GM12878 (cell line): ENCODE results near the gene RIOX2.

Source experiments
- BCL11A ChIP-seq: IDR thresholded peaks from 2 replicates; pipeline ENCODE4 v1.6.1; 2011; ENCODE audit warnings: low read depth, low read length
- BHLHE40 ChIP-seq, 2 experiments: fragments of 450-650 bp in 1 of 2; IDR thresholded peaks; 2 replicates each; pipeline ENCODE4 v1.6.1; 2011 to 2017; ENCODE audit warnings: low read depth in 2 of 2, borderline replicate concordance in 1 of 2, improper control_type of control experiment in 1 of 2, low read length in 1 of 2, mild to moderate bottlenecking in 1 of 2
- CBX5 ChIP-seq: sonication (generic); IDR thresholded peaks from 2 replicates; pipeline ENCODE4 v1.6.1; 2016; ENCODE audit warnings: low read depth, moderate library complexity, mild to moderate bottlenecking, inconsistent platforms
- CEBPB ChIP-seq, 2 experiments: fragments of 150-350 bp in 1 of 2; IDR thresholded peaks; 2 replicates each; pipeline ENCODE4 v1.6.1; 2012 to 2014; ENCODE audit warnings: low read depth in 2 of 2, low read length in 2 of 2, borderline replicate concordance in 1 of 2, inconsistent platforms in 1 of 2
- EZH2 ChIP-seq: IDR thresholded peaks from 2 replicates; pipeline ENCODE4 v1.6.1; 2012; ENCODE audit warnings: low read depth, mild to moderate bottlenecking, control low read depth, inconsistent platforms, low read length, borderline replicate concordance; ENCODE audit not compliant: control insufficient read depth
- HDAC6 ChIP-seq: fragments of 200-600 bp; sonication (generic); IDR thresholded peaks from one replicate; pipeline ENCODE4 v1.8.0; 2017; ENCODE audit warnings: antibody characterized with exemption; ENCODE audit not compliant: unreplicated experiment
- JUNB ChIP-seq: IDR thresholded peaks from 2 replicates; pipeline ENCODE4 v1.6.1; 2016; ENCODE audit warnings: antibody characterized with exemption, mild to moderate bottlenecking
- NFYB ChIP-seq: IDR thresholded peaks from 2 replicates; pipeline ENCODE4 v1.6.1; 2011; ENCODE audit warnings: low read depth, mild to moderate bottlenecking, low read length, improper control_type of control experiment, moderate library complexity; ENCODE audit not compliant: insufficient read depth
- POLR2A ChIP-seq: IDR thresholded peaks from 2 replicates; pipeline ENCODE4 v1.6.1; 2011; ENCODE audit warnings: low read depth, mild to moderate bottlenecking, low read length
- POLR2AphosphoS5 ChIP-seq: IDR thresholded peaks from 2 replicates; pipeline ENCODE4 v1.6.1; 2011; ENCODE audit warnings: mild to moderate bottlenecking, low read length, inconsistent platforms
- TCF12 ChIP-seq: IDR thresholded peaks from 2 replicates; pipeline ENCODE4 v1.6.1; 2011; ENCODE audit warnings: low read depth, mild to moderate bottlenecking, low read length
- YY1 ChIP-seq: IDR thresholded peaks from 2 replicates; pipeline ENCODE4 v1.6.1; 2011; ENCODE audit warnings: low read depth, mild to moderate bottlenecking, low read length
- TF ChIP-seq, protein P1 (sequence below), 3 experiments: IDR thresholded peaks in 2 of 3; conservative IDR thresholded peaks in 1 of 3; 2 replicates each; pipeline ENCODE4 v1.5.1; 2011; ENCODE audit warnings: low read depth in 3 of 3, low read length in 3 of 3, mild to moderate bottlenecking in 3 of 3, control low read depth in 2 of 3, moderate library complexity in 2 of 3, inconsistent platforms in 1 of 3, mixed read lengths in 1 of 3; ENCODE audit not compliant: control insufficient read depth in 2 of 3, insufficient read depth in 1 of 3; ENCODE audit errors: extremely low read depth in 1 of 3

DNA sequence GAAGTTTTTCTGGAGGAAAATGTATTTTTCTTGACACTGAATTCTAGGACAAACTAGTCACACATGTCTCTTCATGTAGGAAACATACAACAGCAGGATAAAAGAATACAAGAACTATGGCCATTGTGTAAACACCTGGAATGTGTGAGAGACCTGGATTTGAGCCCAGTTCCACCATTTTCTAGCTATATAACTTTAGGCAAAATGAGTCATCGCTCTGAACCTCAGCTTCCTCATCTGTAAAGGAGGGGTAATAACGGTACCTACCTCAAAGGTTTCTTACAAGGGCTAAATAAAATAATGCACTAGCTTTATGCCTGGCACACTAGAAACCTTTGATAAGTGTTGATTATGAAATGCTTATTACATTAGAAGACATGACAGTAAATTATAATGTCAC lies 57.8 kb downstream of the RIOX2 start:
- TF ChIP-seq, protein P1, sequence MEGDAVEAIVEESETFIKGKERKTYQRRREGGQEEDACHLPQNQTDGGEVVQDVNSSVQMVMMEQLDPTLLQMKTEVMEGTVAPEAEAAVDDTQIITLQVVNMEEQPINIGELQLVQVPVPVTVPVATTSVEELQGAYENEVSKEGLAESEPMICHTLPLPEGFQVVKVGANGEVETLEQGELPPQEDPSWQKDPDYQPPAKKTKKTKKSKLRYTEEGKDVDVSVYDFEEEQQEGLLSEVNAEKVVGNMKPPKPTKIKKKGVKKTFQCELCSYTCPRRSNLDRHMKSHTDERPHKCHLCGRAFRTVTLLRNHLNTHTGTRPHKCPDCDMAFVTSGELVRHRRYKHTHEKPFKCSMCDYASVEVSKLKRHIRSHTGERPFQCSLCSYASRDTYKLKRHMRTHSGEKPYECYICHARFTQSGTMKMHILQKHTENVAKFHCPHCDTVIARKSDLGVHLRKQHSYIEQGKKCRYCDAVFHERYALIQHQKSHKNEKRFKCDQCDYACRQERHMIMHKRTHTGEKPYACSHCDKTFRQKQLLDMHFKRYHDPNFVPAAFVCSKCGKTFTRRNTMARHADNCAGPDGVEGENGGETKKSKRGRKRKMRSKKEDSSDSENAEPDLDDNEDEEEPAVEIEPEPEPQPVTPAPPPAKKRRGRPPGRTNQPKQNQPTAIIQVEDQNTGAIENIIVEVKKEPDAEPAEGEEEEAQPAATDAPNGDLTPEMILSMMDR (IDR thresholded peaks at IDR 0.05 in 2 of 3, conservative IDR thresholded peaks at IDR 0.05 in 1 of 3; ENCODE audit: control insufficient read depth in 2 of 3, extremely low read depth in 1 of 3, insufficient read depth in 1 of 3, low read depth in 3 of 3, low read length in 3 of 3): no peak
- no peak for TF ChIP-seq NFYB
- TF ChIP-seq POLR2AphosphoS5: no peak
- TF ChIP-seq TCF12: no peak
- TF ChIP-seq CEBPB (IDR thresholded peaks at IDR 0.05; ENCODE audit: borderline replicate concordance in 1 of 2, low read depth in 2 of 2, low read length in 2 of 2): no peak
- no peak for TF ChIP-seq YY1
- TF ChIP-seq POLR2A: no peak
- TF ChIP-seq BCL11A: no peak
- TF ChIP-seq EZH2: no peak
- TF ChIP-seq BHLHE40 (IDR thresholded peaks at IDR 0.05; ENCODE audit: borderline replicate concordance in 1 of 2, low read depth in 2 of 2, low read length in 1 of 2): no peak
- no peak for TF ChIP-seq JUNB
- no peak for TF ChIP-seq HDAC6
- no peak for TF ChIP-seq CBX5
